HEK293 (cell line): ENCODE data around the gene DNAAF8.
A peak's percentile ranks its signal among the peaks of the same experiment; 100 is the strongest.

Experiments
- CTCF ChIA-PET: fragments of 350-600 bp; formaldehyde crosslinking; extraction: SDS; loops from one replicate; lab custom pipeline; 2021; ENCODE audit warnings: antibody characterized with exemption; lab: Yijun Ruan, JAX
- POLR2A ChIA-PET: fragments of 300-600 bp; formaldehyde crosslinking; extraction: SDS; loops from one replicate; lab custom pipeline; 2020; ENCODE audit warnings: antibody characterized with exemption, inconsistent platforms; lab: Yijun Ruan, JAX
- H3K27ac ChIP-seq: fragments of 200-500 bp; sonication (Bioruptor generic); 2 replicates; pipeline ENCODE4 v1.5.1; 2014; ENCODE audit warnings: low read depth, low read length, control low read depth, inconsistent platforms; ENCODE audit errors: extremely low read depth
- H3K36me3 ChIP-seq, 2 experiments: fragments of 200-500 bp in 1 of 2; sonication (Bioruptor generic) in 1 of 2; 1 replicate in 1 of 2; 2 replicates in 1 of 2; pipeline ENCODE4 v1.5.1; 2014 to 2017; ENCODE audit warnings: inconsistent platforms in 2 of 2, low read length in 2 of 2; ENCODE audit not compliant: control insufficient read depth in 2 of 2, insufficient read depth in 1 of 2
- H3K4me1 ChIP-seq: fragments of 200-500 bp; sonication (Bioruptor generic); 2 replicates; pipeline ENCODE4 v1.5.1; 2014; ENCODE audit warnings: mild to moderate bottlenecking, low read length, inconsistent platforms; ENCODE audit not compliant: control insufficient read depth, insufficient read depth
- H3K4me3 ChIP-seq: 2 replicates; pipeline ENCODE4 v1.5.1; 2011; ENCODE audit warnings: low read depth, mild to moderate bottlenecking, control low read depth, low read length, moderate library complexity
- H3K9me3 ChIP-seq: fragments of 200-500 bp; sonication (Bioruptor generic); 2 replicates; pipeline ENCODE4 v1.5.1; 2014; ENCODE audit warnings: low read depth, low read length, inconsistent platforms; ENCODE audit not compliant: control insufficient read depth, insufficient read depth
- KLF10 ChIP-seq: fragments of 450-650 bp; IDR thresholded peaks from 2 replicates; pipeline ENCODE4 v1.5.1; 2018; ENCODE audit warnings: missing biosample characterization, mild to moderate bottlenecking, missing genetic modification characterization
- MEIS1 ChIP-seq: sonication (generic); formaldehyde crosslinking; IDR thresholded peaks from 2 replicates; pipeline ENCODE4 v1.8.1; 2022; ENCODE audit warnings: missing genetic modification reagents, mild to moderate bottlenecking, borderline replicate concordance
- ZNF112 ChIP-seq: fragments of 450-650 bp; formaldehyde crosslinking; IDR thresholded peaks from 2 replicates; pipeline ENCODE4 v1.5.0; 2017; ENCODE audit warnings: missing biosample characterization, missing genetic modification characterization
- ZNF140 ChIP-seq: fragments of 450-650 bp; formaldehyde crosslinking; IDR thresholded peaks from 2 replicates; pipeline ENCODE4 v1.5.1; 2016; ENCODE audit warnings: missing biosample characterization, missing genetic modification characterization
- ZNF146 ChIP-seq: fragments of 450-650 bp; formaldehyde crosslinking; IDR thresholded peaks from 2 replicates; pipeline ENCODE4 v1.5.1; 2016; ENCODE audit warnings: missing biosample characterization, missing genetic modification characterization
- ZNF155 ChIP-seq: fragments of 450-650 bp; formaldehyde crosslinking; IDR thresholded peaks from 2 replicates; pipeline ENCODE4 v1.5.1; 2016; ENCODE audit warnings: missing biosample characterization, missing genetic modification characterization
- ZNF223 ChIP-seq: fragments of 450-650 bp; formaldehyde crosslinking; IDR thresholded peaks from 2 replicates; pipeline ENCODE4 v1.5.1; 2016; ENCODE audit warnings: missing biosample characterization, missing genetic modification characterization
- ZNF324 ChIP-seq: fragments of 450-650 bp; formaldehyde crosslinking; IDR thresholded peaks from 2 replicates; pipeline ENCODE4 v1.5.1; 2016; ENCODE audit warnings: missing biosample characterization, missing genetic modification characterization
- ZNF366 ChIP-seq: fragments of 450-650 bp; formaldehyde crosslinking; conservative IDR thresholded peaks from 2 replicates; pipeline ENCODE4 v1.5.1; 2016; ENCODE audit warnings: missing biosample characterization, missing genetic modification characterization
- ZNF473 ChIP-seq: fragments of 450-650 bp; formaldehyde crosslinking; IDR thresholded peaks from 2 replicates; pipeline ENCODE4 v1.5.1; 2017; ENCODE audit warnings: missing biosample characterization, missing genetic modification characterization
- ZNF544 ChIP-seq: fragments of 450-650 bp; formaldehyde crosslinking; IDR thresholded peaks from 2 replicates; pipeline ENCODE4 v1.5.0; 2017; ENCODE audit warnings: missing biosample characterization, missing genetic modification characterization
- ZNF548 ChIP-seq: fragments of 450-650 bp; formaldehyde crosslinking; IDR thresholded peaks from 2 replicates; pipeline ENCODE4 v1.5.1; 2016; ENCODE audit warnings: missing biosample characterization, missing genetic modification characterization
- ZNF561 ChIP-seq: fragments of 450-650 bp; IDR thresholded peaks from 2 replicates; pipeline ENCODE4 v1.5.1; 2018; ENCODE audit warnings: missing biosample characterization, missing genetic modification characterization, borderline replicate concordance
- ZNF571 ChIP-seq: fragments of 450-650 bp; formaldehyde crosslinking; IDR thresholded peaks from 2 replicates; pipeline ENCODE4 v1.5.0; 2017; ENCODE audit warnings: missing biosample characterization, missing genetic modification characterization
- ZNF76 ChIP-seq: fragments of 450-650 bp; formaldehyde crosslinking; IDR thresholded peaks from 2 replicates; pipeline ENCODE4; 2016; ENCODE audit warnings: low read depth, missing biosample characterization, missing genetic modification characterization, borderline replicate concordance
- TF ChIP-seq, protein P1 (sequence below): fragments of 450-650 bp; formaldehyde crosslinking; IDR thresholded peaks from 2 replicates; pipeline ENCODE4 v1.5.1; 2017; ENCODE audit warnings: missing biosample characterization, missing genetic modification characterization
- TF ChIP-seq, protein P2 (sequence below): fragments of 450-650 bp; formaldehyde crosslinking; IDR thresholded peaks from 2 replicates; pipeline ENCODE4 v1.5.1; 2016; ENCODE audit warnings: missing biosample characterization, missing genetic modification characterization
- TF ChIP-seq, protein P3 (sequence below): fragments of 450-650 bp; formaldehyde crosslinking; IDR thresholded peaks from 2 replicates; pipeline ENCODE4 v1.5.1; 2017; ENCODE audit warnings: missing biosample characterization, missing genetic modification characterization
- TF ChIP-seq, protein P4 (sequence below): fragments of 450-650 bp; formaldehyde crosslinking; IDR thresholded peaks from 2 replicates; pipeline ENCODE4 v1.5.1; 2016; ENCODE audit warnings: missing biosample characterization, missing genetic modification characterization
- TF ChIP-seq, protein P5 (sequence below): fragments of 450-650 bp; formaldehyde crosslinking; IDR thresholded peaks from 2 replicates; pipeline ENCODE4 v1.5.1; 2016; ENCODE audit warnings: missing biosample characterization, missing genetic modification characterization

The DNAAF8 gene

DNA sequence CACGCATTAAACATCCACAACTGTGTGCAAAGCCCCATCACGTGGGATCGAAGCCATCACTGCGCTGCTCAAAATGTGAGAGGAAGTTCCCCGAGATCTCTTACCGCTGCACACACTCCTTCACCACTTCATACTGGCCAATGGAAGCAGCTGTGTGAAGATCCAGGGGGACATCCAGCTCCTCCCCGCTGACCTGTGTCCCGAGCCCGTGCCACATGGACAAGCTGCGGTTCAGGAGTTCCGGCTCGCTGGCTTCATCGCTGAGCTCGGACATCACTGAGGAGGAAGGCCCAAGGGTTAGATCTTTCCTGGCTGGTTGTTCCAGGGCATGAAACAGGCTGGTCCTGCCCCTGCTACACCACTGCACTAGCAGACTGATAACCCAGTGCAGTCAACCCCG is 4.5 kb upstream of the DNAAF8 start:
- ChIA-PET POLR2A (no interaction called here), CTCF (interaction anchor here (0.6 to 0.7 kb wide), 4 partner anchors 12 to 233 kb away, joined by 3 to 5 read pairs (median 4); no protein-coding TSS in a partner anchor)
- Histone ChIP-seq H3K4me3 (no peak overlapping the region), H3K27ac (no peak overlapping the region), H3K9me3 (no peaks in the 10 kb centered on the region), H3K4me1 (no peaks in the 10 kb centered on the region), H3K36me3 (peaks cover 3 to 55% of the 10 kb centered on the region in 2 experiments; a peak in 2 of 3 replicates)
- TF ChIP-seq ZNF140: no peak
- TF ChIP-seq, protein P1, sequence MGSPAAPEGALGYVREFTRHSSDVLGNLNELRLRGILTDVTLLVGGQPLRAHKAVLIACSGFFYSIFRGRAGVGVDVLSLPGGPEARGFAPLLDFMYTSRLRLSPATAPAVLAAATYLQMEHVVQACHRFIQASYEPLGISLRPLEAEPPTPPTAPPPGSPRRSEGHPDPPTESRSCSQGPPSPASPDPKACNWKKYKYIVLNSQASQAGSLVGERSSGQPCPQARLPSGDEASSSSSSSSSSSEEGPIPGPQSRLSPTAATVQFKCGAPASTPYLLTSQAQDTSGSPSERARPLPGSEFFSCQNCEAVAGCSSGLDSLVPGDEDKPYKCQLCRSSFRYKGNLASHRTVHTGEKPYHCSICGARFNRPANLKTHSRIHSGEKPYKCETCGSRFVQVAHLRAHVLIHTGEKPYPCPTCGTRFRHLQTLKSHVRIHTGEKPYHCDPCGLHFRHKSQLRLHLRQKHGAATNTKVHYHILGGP (tag by site-specific recombination): no peak
- no peak for TF ChIP-seq ZNF366 (tag by site-specific recombination)
- no peak for TF ChIP-seq ZNF561 (tag by site-specific recombination)
- TF ChIP-seq ZNF324 (tag by site-specific recombination): no peak
- TF ChIP-seq ZNF544: no peak
- no peak for TF ChIP-seq ZNF112
- TF ChIP-seq ZNF571 (tag by site-specific recombination): no peak
- TF ChIP-seq, protein P2, sequence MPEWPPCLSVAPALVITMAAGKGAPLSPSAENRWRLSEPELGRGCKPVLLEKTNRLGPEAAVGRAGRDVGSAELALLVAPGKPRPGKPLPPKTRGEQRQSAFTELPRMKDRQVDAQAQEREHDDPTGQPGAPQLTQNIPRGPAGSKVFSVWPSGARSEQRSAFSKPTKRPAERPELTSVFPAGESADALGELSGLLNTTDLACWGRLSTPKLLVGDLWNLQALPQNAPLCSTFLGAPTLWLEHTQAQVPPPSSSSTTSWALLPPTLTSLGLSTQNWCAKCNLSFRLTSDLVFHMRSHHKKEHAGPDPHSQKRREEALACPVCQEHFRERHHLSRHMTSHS: no peak
- TF ChIP-seq, protein P3, sequence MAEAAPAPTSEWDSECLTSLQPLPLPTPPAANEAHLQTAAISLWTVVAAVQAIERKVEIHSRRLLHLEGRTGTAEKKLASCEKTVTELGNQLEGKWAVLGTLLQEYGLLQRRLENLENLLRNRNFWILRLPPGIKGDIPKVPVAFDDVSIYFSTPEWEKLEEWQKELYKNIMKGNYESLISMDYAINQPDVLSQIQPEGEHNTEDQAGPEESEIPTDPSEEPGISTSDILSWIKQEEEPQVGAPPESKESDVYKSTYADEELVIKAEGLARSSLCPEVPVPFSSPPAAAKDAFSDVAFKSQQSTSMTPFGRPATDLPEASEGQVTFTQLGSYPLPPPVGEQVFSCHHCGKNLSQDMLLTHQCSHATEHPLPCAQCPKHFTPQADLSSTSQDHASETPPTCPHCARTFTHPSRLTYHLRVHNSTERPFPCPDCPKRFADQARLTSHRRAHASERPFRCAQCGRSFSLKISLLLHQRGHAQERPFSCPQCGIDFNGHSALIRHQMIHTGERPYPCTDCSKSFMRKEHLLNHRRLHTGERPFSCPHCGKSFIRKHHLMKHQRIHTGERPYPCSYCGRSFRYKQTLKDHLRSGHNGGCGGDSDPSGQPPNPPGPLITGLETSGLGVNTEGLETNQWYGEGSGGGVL (tag by site-specific recombination): no peak
- TF ChIP-seq ZNF223 (tag by site-specific recombination): no peak
- TF ChIP-seq MEIS1 (CRISPR knock-in tag): no peak
- TF ChIP-seq KLF10 (tag by site-specific recombination): no peak

DNA sequence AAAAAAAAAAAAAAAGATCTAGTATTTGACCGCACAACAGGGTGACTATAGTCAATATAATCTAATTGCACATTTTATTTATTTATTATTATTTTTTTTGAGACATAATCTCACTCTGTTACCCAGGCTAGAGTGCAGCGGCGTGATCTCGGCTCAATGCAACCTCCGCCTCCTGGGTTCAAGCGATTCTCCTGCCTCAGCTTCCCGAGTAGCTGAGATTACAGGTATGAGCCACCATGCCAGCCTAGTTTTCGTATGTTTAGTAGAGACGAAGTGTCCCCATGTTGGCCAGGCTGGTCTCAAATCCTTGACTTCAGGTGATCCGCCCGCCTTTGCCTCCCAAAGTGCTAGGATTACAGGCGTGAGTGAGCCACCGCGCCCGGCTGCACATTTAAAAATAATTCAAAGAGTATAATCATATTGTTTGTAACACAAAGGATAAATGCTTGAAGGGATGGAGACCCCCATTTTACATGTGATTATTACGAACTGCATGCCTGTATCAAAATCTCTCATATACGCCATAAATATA is 1.1 kb upstream of the DNAAF8 start:
- Histone ChIP-seq H3K27ac (no peak overlapping the region), H3K9me3 (no peaks in the 10 kb centered on the region), H3K4me3 (peak overlapping the region; percentile 94), H3K4me1 (no peaks in the 10 kb centered on the region), H3K36me3 (peaks cover 3 to 32% of the 10 kb centered on the region in 2 experiments; a peak in 2 of 3 replicates)
- TF ChIP-seq ZNF146 (tag by site-specific recombination): no peak
- TF ChIP-seq ZNF155 (tag by site-specific recombination): no peak
- no peak for TF ChIP-seq ZNF548
- TF ChIP-seq, protein P4, sequence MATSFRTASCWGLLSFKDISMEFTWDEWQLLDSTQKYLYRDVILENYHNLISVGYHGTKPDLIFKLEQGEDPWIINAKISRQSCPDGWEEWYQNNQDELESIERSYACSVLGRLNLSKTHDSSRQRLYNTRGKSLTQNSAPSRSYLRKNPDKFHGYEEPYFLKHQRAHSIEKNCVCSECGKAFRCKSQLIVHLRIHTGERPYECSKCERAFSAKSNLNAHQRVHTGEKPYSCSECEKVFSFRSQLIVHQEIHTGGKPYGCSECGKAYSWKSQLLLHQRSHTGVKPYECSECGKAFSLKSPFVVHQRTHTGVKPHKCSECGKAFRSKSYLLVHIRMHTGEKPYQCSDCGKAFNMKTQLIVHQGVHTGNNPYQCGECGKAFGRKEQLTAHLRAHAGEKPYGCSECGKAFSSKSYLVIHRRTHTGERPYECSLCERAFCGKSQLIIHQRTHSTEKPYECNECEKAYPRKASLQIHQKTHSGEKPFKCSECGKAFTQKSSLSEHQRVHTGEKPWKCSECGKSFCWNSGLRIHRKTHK (tag by site-specific recombination): no peak
- no peak for TF ChIP-seq ZNF76 (tag by site-specific recombination)
- TF ChIP-seq ZNF473 (tag by site-specific recombination): no peak
- TF ChIP-seq, protein P5, sequence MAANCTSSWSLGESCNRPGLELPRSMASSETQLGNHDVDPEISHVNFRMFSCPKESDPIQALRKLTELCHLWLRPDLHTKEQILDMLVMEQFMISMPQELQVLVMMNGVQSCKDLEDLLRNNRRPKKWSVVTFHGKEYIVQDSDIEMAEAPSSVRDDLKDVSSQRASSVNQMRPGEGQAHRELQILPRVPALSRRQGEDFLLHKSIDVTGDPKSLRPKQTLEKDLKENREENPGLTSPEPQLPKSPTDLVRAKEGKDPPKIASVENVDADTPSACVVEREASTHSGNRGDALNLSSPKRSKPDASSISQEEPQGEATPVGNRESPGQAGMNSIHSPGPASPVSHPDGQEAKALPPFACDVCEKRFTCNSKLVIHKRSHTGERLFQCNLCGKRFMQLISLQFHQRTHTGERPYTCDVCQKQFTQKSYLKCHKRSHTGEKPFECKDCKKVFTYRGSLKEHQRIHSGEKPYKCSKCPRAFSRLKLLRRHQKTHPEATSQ (tag by site-specific recombination): no peak
- ChIA-PET POLR2A (interaction anchor here (1.3 to 3.0 kb wide), 4 partner anchors 34 to 212 kb away, joined by 4 to 43 read pairs (median 6); partner anchors contain the start of gene ZNF500), CTCF (no interaction called here)
